Thyroid gland (tissue), 4 donors: ENCODE results near the gene NPAS1.

Source experiments
- POLR2A ChIP-seq, 2 donors: fragments of 450-650 bp; IDR thresholded peaks; one replicate each; pipeline ENCODE4 v1.6.1; 2017; ENCODE audit warnings: antibody characterized with exemption in 2 of 2, mild to moderate bottlenecking in 2 of 2, moderate library complexity in 1 of 2
- TF ChIP-seq, protein P1 (sequence below), 6 experiments: fragments of 200-600 bp in 3 of 6; fragments of 450-650 bp in 3 of 6; sonication (generic) in 3 of 6; IDR thresholded peaks; one replicate each; pipeline ENCODE4 v1.5.1; 2016 to 2019; ENCODE audit warnings: antibody characterized with exemption in 6 of 6, mild to moderate bottlenecking in 2 of 6, inconsistent platforms in 1 of 6, moderate library complexity in 1 of 6

DNA sequence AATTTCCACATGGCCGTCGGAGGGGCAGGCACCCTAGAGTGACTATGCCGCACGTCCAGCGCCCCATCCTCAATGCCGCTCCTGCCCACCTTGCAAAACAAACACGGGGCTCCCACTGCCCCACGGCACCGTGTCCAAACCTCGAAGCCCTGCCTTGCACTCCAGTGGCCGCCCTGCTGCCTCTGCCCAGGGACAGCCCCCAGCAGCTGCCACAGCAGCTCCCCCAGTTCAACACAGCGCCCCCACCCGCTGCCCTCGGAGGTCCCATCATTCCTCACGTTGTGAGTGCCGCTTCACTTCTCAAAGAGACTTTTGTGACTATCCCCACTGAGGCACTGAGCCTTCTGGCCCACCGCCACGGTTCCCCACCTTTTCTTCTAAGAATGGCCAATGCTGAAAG lies 51.1 kb downstream of the NPAS1 start:
- TF ChIP-seq, protein P1, sequence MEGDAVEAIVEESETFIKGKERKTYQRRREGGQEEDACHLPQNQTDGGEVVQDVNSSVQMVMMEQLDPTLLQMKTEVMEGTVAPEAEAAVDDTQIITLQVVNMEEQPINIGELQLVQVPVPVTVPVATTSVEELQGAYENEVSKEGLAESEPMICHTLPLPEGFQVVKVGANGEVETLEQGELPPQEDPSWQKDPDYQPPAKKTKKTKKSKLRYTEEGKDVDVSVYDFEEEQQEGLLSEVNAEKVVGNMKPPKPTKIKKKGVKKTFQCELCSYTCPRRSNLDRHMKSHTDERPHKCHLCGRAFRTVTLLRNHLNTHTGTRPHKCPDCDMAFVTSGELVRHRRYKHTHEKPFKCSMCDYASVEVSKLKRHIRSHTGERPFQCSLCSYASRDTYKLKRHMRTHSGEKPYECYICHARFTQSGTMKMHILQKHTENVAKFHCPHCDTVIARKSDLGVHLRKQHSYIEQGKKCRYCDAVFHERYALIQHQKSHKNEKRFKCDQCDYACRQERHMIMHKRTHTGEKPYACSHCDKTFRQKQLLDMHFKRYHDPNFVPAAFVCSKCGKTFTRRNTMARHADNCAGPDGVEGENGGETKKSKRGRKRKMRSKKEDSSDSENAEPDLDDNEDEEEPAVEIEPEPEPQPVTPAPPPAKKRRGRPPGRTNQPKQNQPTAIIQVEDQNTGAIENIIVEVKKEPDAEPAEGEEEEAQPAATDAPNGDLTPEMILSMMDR (IDR thresholded peaks at IDR 0.05) = no peak
- TF ChIP-seq POLR2A (IDR thresholded peaks at IDR 0.05) = no peak
